Neural progenitor cell (in vitro differentiated cells): ENCODE results near the gene APLP2.

ENCODE experiments used
- CTCF ChIP-seq: fragments of 200-600 bp; sonication (generic); IDR thresholded peaks from 2 replicates; pipeline ENCODE4 v1.5.1; 2017; ENCODE audit warnings: antibody characterized with exemption, mild to moderate bottlenecking
- EZH2 ChIP-seq: fragments of 200-600 bp; sonication (generic); IDR thresholded peaks from 2 replicates; pipeline ENCODE4 v1.6.1; 2017; ENCODE audit warnings: antibody characterized with exemption, mild to moderate bottlenecking, moderate library complexity
- EZH2phosphoT487 ChIP-seq: fragments of 200-600 bp; sonication (generic); IDR thresholded peaks from 2 replicates; pipeline ENCODE4 v1.6.1; 2017; ENCODE audit warnings: antibody characterized with exemption

- no peak for TF ChIP-seq CTCF
- TF ChIP-seq EZH2, result no peak
- no peak for TF ChIP-seq EZH2phosphoT487
Observed at GRCh38 chr11:130088919-130089673, 19.4 kb downstream of the APLP2 start.
